RWPE2 (cell line): ENCODE measurements around the gene AKAP8L.

Experiments
- ATAC-seq: fragments of 200-7000 bp; cut with Tn5 transposase; 3 replicates; pipeline ENCODE4 v1.9.1; 2021; ENCODE audit warnings: low read depth
- DNase-seq: peaks from one replicate; pipeline ENCODE4 v3.0.0-alpha.2; 2020; ENCODE audit warnings: low spot score
- H3K27ac ChIP-seq: fragments of 450-650 bp; 2 replicates; pipeline ENCODE4 v1.5.1; 2017; ENCODE audit warnings: mild to moderate bottlenecking; ENCODE audit not compliant: poor library complexity, severe bottlenecking
- H3K27me3 ChIP-seq: fragments of 250-450 bp; sonication (Bioruptor Pico); 2 replicates; pipeline ENCODE4 v1.5.1; 2021; ENCODE audit warnings: mild to moderate bottlenecking, moderate library complexity; ENCODE audit not compliant: insufficient read depth, poor library complexity, severe bottlenecking
- H3K36me3 ChIP-seq: fragments of 250-450 bp; sonication (Bioruptor Pico); 2 replicates; pipeline ENCODE4 v1.5.1; 2020; ENCODE audit warnings: low read depth, mild to moderate bottlenecking, moderate library complexity
- H3K4me1 ChIP-seq: fragments of 250-450 bp; sonication (Bioruptor Pico); 2 replicates; pipeline ENCODE4 v1.5.1; 2021; ENCODE audit warnings: mild to moderate bottlenecking, moderate library complexity; ENCODE audit not compliant: insufficient read depth, poor library complexity, severe bottlenecking
- H3K4me3 ChIP-seq: fragments of 250-450 bp; sonication (Bioruptor Pico); 2 replicates; pipeline ENCODE4 v1.5.1; 2021; ENCODE audit warnings: mild to moderate bottlenecking, moderate library complexity; ENCODE audit not compliant: severe bottlenecking
- H3K9me3 ChIP-seq: fragments of 250-450 bp; sonication (Bioruptor Pico); 2 replicates; pipeline ENCODE4 v1.5.1; 2021; ENCODE audit warnings: mild to moderate bottlenecking, moderate library complexity; ENCODE audit not compliant: severe bottlenecking
- TF ChIP-seq, protein P1 (sequence below): fragments of 450-650 bp; IDR thresholded peaks from one replicate; pipeline ENCODE4 v1.5.1; 2017; ENCODE audit warnings: mild to moderate bottlenecking, moderate library complexity; ENCODE audit not compliant: poor library complexity, severe bottlenecking

AKAP8L gene

DNA sequence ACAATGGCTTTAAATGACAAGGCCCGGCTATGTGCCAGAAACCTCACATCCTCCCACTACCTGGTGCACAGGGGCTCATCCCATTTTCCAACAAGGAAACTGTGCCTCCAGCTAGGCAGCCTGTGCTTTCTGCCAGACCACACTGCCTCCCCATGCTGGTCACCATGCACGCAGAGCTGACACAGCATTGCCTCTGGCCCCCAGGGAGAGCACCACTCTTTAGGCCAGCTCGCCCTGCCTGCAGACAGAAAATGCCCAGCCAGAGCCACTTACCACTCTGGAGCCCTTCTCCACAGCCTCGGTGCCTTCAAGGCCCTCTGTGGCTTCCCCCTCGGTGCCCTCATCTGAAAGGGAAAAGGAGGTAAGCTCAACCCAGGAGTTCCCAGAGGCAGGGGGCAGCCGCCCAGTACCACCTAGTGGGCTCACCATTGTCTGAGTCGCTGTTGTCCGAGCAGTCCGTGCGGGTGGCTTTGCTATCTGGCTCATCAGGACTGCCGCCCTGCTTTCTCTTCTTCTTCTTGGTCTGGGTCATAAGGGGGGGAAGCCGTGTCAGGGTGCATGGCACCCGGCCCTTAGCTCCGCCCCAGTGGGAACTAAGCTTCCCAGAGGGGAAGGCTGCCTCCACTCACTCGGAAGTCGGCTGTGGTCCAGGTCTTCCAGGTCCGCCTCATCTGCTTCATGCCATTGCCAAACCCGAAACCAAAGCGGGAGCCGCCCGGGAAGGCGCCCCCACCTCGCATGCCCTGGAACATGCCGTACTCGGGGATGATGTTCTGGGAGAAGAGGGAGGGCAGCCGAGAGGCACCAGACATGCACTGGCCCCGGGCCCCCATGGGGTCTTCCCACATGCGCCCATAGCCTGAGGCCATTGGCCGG, 18.0 kb downstream of the AKAP8L start:
- TF ChIP-seq, protein P1, sequence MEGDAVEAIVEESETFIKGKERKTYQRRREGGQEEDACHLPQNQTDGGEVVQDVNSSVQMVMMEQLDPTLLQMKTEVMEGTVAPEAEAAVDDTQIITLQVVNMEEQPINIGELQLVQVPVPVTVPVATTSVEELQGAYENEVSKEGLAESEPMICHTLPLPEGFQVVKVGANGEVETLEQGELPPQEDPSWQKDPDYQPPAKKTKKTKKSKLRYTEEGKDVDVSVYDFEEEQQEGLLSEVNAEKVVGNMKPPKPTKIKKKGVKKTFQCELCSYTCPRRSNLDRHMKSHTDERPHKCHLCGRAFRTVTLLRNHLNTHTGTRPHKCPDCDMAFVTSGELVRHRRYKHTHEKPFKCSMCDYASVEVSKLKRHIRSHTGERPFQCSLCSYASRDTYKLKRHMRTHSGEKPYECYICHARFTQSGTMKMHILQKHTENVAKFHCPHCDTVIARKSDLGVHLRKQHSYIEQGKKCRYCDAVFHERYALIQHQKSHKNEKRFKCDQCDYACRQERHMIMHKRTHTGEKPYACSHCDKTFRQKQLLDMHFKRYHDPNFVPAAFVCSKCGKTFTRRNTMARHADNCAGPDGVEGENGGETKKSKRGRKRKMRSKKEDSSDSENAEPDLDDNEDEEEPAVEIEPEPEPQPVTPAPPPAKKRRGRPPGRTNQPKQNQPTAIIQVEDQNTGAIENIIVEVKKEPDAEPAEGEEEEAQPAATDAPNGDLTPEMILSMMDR: no peak
- DNase-seq: no peak

DNA sequence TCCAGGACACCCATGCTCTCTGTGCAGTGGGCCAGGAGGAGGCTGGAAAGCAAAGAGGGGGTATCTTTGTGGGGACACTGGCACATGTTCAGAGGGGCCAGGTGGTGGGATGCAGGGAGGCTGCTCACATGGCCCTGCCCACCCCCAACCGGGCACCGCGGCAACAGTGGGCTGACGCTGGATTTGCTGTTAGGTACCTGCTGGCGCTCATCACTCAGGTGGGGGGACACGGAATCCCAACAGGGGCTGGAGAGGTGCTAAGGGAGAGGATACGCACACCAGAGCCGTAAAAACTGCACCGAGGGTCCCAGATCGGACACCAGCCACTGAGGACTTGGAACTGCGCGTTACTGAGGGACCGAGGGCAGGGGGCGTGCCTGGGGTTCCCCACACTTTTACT, 19.2 kb downstream of the AKAP8L start:
- DNase-seq: no peak
- H3K4me3 ChIP-seq: no peak overlapping the region
- no peaks in the 10 kb centered on the region for H3K4me1 ChIP-seq
- TF ChIP-seq, protein P1: no peak
- ATAC-seq: no peak
- no peaks in the 10 kb centered on the region for H3K9me3 ChIP-seq
- H3K27ac ChIP-seq: no peak overlapping the region
- H3K36me3 ChIP-seq: peaks cover 66% of the 10 kb centered on the region
- H3K27me3 ChIP-seq: no peaks in the 10 kb centered on the region

More for the DNA sequence above, 18.0 kb downstream of the AKAP8L start:
- Histone ChIP-seq H3K4me3 (no peak overlapping the region), H3K27me3 (no peaks in the 10 kb centered on the region), H3K9me3 (no peaks in the 10 kb centered on the region), H3K4me1 (no peaks in the 10 kb centered on the region), H3K36me3 (peaks cover 66% of the 10 kb centered on the region), H3K27ac (no peak overlapping the region)
- ATAC-seq: no peak

DNA sequence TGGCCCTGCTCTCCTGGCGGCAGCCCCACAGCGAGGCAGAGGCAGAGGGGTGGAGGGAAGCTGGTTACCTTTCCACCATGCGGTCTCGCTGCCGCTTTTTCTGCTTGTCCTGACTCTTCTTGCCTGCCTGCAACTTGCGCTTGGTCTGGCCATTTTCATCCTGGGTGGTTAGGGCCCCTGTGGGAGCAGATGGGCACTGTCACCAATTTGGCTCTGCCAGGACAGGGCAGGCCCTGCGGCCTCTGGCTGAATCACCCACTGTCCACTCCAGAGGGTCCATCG, 19.6 kb downstream of the AKAP8L start:
- H3K4me1 ChIP-seq: no peaks in the 10 kb centered on the region
- H3K9me3 ChIP-seq: no peaks in the 10 kb centered on the region
- no peaks in the 10 kb centered on the region for H3K27me3 ChIP-seq
- H3K4me3 ChIP-seq: no peak overlapping the region
- no peak for ATAC-seq
- H3K27ac ChIP-seq: no peak overlapping the region
- peaks cover 66% of the 10 kb centered on the region for H3K36me3 ChIP-seq
- TF ChIP-seq, protein P1: no peak
- no peak for DNase-seq

DNA sequence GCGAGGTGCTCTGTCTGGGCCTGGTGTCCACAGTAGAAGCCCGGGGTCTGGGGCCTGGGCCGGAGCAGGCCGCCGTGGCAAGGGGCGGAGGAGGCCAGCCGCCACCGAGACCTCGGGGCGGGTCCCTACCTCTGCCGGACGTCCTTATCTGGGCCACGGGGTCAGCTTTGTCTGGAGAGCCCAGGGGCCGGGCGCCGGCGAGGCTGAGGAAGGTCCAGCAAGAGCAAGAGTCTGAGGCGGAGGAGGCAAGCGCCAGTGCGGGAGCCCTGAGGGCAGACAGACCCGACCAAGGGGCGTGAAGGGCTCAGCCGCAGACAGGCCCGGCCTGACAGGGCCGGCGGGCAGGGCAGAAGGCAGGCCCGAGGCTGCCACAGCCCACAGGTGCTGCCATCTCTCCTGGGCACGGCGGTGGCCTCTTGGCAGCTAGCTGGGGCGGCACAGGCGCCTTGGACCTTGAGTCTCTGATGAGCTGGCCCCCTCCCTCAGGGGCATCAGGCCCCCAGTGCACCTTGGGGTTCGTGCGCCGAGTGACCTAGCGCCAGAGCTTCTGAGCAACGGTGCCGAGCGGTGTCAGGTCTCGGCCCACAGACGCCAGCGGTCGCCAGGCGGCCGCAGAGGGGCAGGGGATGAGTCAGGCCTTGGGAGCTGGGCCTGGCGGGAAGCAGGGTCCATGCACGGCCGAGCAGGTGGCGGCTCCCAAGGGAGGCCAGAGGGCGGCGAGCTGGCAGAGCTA, 20.1 kb downstream of the AKAP8L start:
- H3K4me3 ChIP-seq: no peak overlapping the region
- no peaks in the 10 kb centered on the region for H3K27me3 ChIP-seq
- no peak for ATAC-seq
- TF ChIP-seq, protein P1: no peak
- H3K27ac ChIP-seq: no peak overlapping the region
- no peaks in the 10 kb centered on the region for H3K9me3 ChIP-seq
- no peaks in the 10 kb centered on the region for H3K4me1 ChIP-seq
- H3K36me3 ChIP-seq: peaks cover 71% of the 10 kb centered on the region
- DNase-seq: no peak

DNA sequence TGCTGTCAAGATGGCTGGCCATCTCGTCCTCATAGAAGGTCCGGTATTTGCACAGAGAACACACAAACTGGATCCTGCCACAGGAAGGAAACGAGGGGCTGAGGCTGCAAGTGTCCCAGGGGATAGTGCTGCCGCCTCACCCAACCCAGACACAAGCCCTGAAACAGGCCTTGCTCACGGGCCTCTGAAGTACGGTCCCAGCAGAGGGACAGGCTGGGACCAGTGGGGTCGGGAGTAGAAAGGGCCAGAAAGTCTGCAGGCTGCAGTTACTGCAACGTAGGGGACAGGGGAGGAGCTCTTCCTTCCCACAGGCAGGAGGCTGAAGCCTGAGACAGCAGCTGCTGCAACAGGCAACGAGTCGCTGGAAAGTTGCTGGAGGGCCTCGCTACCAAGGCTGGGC, 21.0 kb downstream of the AKAP8L start:
- no peak for ATAC-seq
- Histone ChIP-seq H3K4me3 (no peak overlapping the region), H3K36me3 (peaks cover 74% of the 10 kb centered on the region), H3K27me3 (no peaks in the 10 kb centered on the region), H3K9me3 (no peaks in the 10 kb centered on the region), H3K27ac (no peak overlapping the region), H3K4me1 (no peaks in the 10 kb centered on the region)
- TF ChIP-seq, protein P1: no peak
- no peak for DNase-seq
